OCI-LY7 (cell line): ENCODE results near the gene MAP3K14. TPM values are rescaled to one million over a fixed set of nuclear protein-coding genes. Genes with fewer than 3 reads are reported as not detected.

Experiments used
- BruUV-seq: library from RNA; stranded (reverse); fragments of 400-500 nt; replicated peaks from 2 replicates; lab custom pipeline; 2021; lab: Mats Ljungman, UMichigan
- CTCF ChIA-PET: fragments of 300-600 bp; sonication (Branson Sonifier 250); formaldehyde crosslinking; loops from one replicate; lab custom pipeline; 2022; ENCODE audit warnings: antibody characterized with exemption; ENCODE audit not compliant: unreplicated experiment; lab: Charles Lee
- POLR2A ChIA-PET: fragments of 300-600 bp; sonication (Branson Sonifier 250); formaldehyde crosslinking; loops from one replicate; lab custom pipeline; 2022; ENCODE audit warnings: antibody characterized with exemption; lab: Charles Lee
- DNase-seq: peaks from one replicate; pipeline ENCODE4 v3.0.0-alpha.2; 2015; ENCODE audit warnings: low spot score
- H2AFZ ChIP-seq: fragments of 200-600 bp; sonication (generic), shearing (Covaris generic); 2 replicates; pipeline ENCODE4 v1.6.1; 2014; ENCODE audit warnings: mild to moderate bottlenecking, antibody characterized with exemption, low read length, moderate library complexity
- H3K27ac ChIP-seq: fragments of 200-600 bp; sonication (generic); 2 replicates; pipeline ENCODE4 v1.5.1; 2014; ENCODE audit warnings: mixed run types, low read depth, mild to moderate bottlenecking, moderate library complexity, low read length, inconsistent platforms; ENCODE audit not compliant: poor library complexity, severe bottlenecking
- H3K36me3 ChIP-seq: fragments of 200-600 bp; sonication (generic); 2 replicates; pipeline ENCODE4 v1.6.1; 2014; ENCODE audit warnings: mild to moderate bottlenecking, antibody characterized with exemption, low read length, moderate library complexity, mixed read lengths; ENCODE audit not compliant: insufficient read depth
- H3K4me1 ChIP-seq: fragments of 200-600 bp; sonication (generic); 2 replicates; pipeline ENCODE4 v1.5.1; 2014; ENCODE audit warnings: mild to moderate bottlenecking, low read length; ENCODE audit not compliant: insufficient read depth, poor library complexity, severe bottlenecking
- H3K4me2 ChIP-seq: fragments of 200-600 bp; sonication (generic); 2 replicates; pipeline ENCODE4 v1.6.1; 2014; ENCODE audit warnings: mild to moderate bottlenecking, low read length
- H3K4me3 ChIP-seq: fragments of 200-600 bp; sonication (generic); 2 replicates; pipeline ENCODE4 v1.5.1; 2014; ENCODE audit warnings: mild to moderate bottlenecking, low read depth, low read length; ENCODE audit not compliant: poor library complexity, severe bottlenecking
- H3K79me2 ChIP-seq: fragments of 200-600 bp; sonication (generic); 2 replicates; pipeline ENCODE4 v1.6.1; 2016; ENCODE audit warnings: low read depth, mild to moderate bottlenecking, low read length, moderate library complexity, mixed read lengths; ENCODE audit not compliant: insufficient read depth
- H3K9me2 ChIP-seq: fragments of 200-600 bp; sonication (generic); 2 replicates; pipeline ENCODE4 v1.6.1; 2016; ENCODE audit warnings: mild to moderate bottlenecking, low read length, mixed read lengths; ENCODE audit not compliant: insufficient read depth
- H3K9me3 ChIP-seq: fragments of 200-600 bp; sonication (generic); 2 replicates; pipeline ENCODE4 v1.6.1; 2014; ENCODE audit warnings: mild to moderate bottlenecking, mixed run types, low read length, mixed read lengths
- H4K20me1 ChIP-seq: fragments of 200-600 bp; sonication (generic); 2 replicates; pipeline ENCODE4 v1.6.1; 2014; ENCODE audit warnings: mild to moderate bottlenecking, antibody characterized with exemption, low read length, moderate library complexity, mixed read lengths; ENCODE audit not compliant: insufficient read depth
- CTCF ChIP-seq: fragments of 200-600 bp; sonication (generic); conservative IDR thresholded peaks from 2 replicates; pipeline ENCODE4 v1.5.1; 2014; ENCODE audit warnings: mild to moderate bottlenecking, antibody characterized with exemption, low read length, moderate library complexity, mixed read lengths
- EZH2phosphoT487 ChIP-seq: fragments of 200-600 bp; sonication (generic); IDR thresholded peaks from 2 replicates; pipeline ENCODE4 v1.6.1; 2018; ENCODE audit warnings: low read depth, borderline replicate concordance, mild to moderate bottlenecking, mixed run types, antibody characterized with exemption, low read length, moderate library complexity, mixed read lengths
- intact Hi-C: fragments of 100-400 bp; cut with micrococcal nuclease; formaldehyde crosslinking; loops from one replicate; pipeline ENCODE4 v1.10.0; 2022; ENCODE audit not compliant: unreplicated experiment
- total RNA-seq, 2 experiments: library from RNA; depleted of rRNA in 1 of 2; stranded (reverse); fragments of >200 nt in 1 of 2; shearing (Covaris generic) in 1 of 2; gene quantifications; 2 replicates each; pipeline ENCODE4 v1.2.3, GENCODE V29; 2014 to 2022

Gene MAP3K14
- total RNA-seq, 2 experiments from 2014 or later = 12.3 to 21.2 TPM

- Histone ChIP-seq H3K9me2 (no peaks in the 10 kb centered on the region), H2AFZ (no peak overlapping the region), H3K79me2 (peaks cover 5% of the 10 kb centered on the region; the same call in 1 of the 2 replicates), H3K9me3 (no peaks in the 10 kb centered on the region), H3K4me1 (peaks cover 21% of the 10 kb centered on the region), H3K4me3 (peak overlapping the region; percentile 91), H3K36me3 (peaks cover 70% of the 10 kb centered on the region), H4K20me1 (no peaks in the 10 kb centered on the region), H3K27ac (no peak overlapping the region), H3K4me2 (peak overlapping the region; percentile 87)
- DNase-seq = no peak
- no TSS peak for BruUV-seq
- CTCF ChIA-PET = no interaction called here
- POLR2A ChIA-PET = interaction anchor here (0.6 kb wide), 1 partner anchor 170 kb away, joined by 3 read pairs; no protein-coding TSS in a partner anchor
- TF ChIP-seq EZH2phosphoT487 = no peak
- TF ChIP-seq CTCF = no peak
- intact Hi-C loops = loop anchor here (2.0 kb wide), 1 partner anchor 20 kb away; no protein-coding TSS in a partner anchor
Measured at GRCh38 chr17:45246338-45246737, 70.5 kb downstream of the MAP3K14 start.

GRCh38 chr17:45244725-45245656, 71.8 kb downstream of the MAP3K14 start:
- DNase-seq = no peak
- TF ChIP-seq EZH2phosphoT487 = no peak
- Histone ChIP-seq H3K27ac (no peak overlapping the region), H3K4me1 (peaks cover 21% of the 10 kb centered on the region), H3K9me3 (no peaks in the 10 kb centered on the region), H3K4me2 (no peak overlapping the region), H3K4me3 (no peak overlapping the region), H4K20me1 (no peaks in the 10 kb centered on the region), H2AFZ (no peak overlapping the region), H3K36me3 (peaks cover 68% of the 10 kb centered on the region), H3K79me2 (peaks cover 5% of the 10 kb centered on the region; the same call in 1 of the 2 replicates), H3K9me2 (no peaks in the 10 kb centered on the region)
- no TSS peak for BruUV-seq
- intact Hi-C loops = no loop called here
- ChIA-PET CTCF (interaction anchor here (0.6 kb wide), 1 partner anchor 12 kb away, joined by 3 read pairs; no protein-coding TSS in a partner anchor), POLR2A (no interaction called here)

- no peak for TF ChIP-seq EZH2phosphoT487
- TF ChIP-seq CTCF = no peak
- no peak overlapping the region for H3K4me2 ChIP-seq
- H3K4me3 ChIP-seq = no peak overlapping the region
- no TSS peak for BruUV-seq
- ChIA-PET POLR2A (no interaction called here), CTCF (no interaction called here)
- intact Hi-C loops = no loop called here
- no peak for DNase-seq
- H3K4me1 ChIP-seq = peaks cover 16% of the 10 kb centered on the region
- no peaks in the 10 kb centered on the region for H3K9me2 ChIP-seq
- H4K20me1 ChIP-seq = no peaks in the 10 kb centered on the region
- H3K79me2 ChIP-seq = no peaks in the 10 kb centered on the region
- peaks cover 71% of the 10 kb centered on the region for H3K36me3 ChIP-seq
- H3K27ac ChIP-seq = no peak overlapping the region
- H3K9me3 ChIP-seq = no peaks in the 10 kb centered on the region
- H2AFZ ChIP-seq = no peak overlapping the region
Measured at GRCh38 chr17:45243750-45244149, 73.1 kb downstream of the MAP3K14 start.
